ENCODE results near the gene IRF1. TPM values are rescaled to one million over a fixed set of nuclear protein-coding genes. Genes with fewer than 3 reads are reported as not detected.

The IRF1 gene
- total RNA-seq, 2 donors from 2014 or later = 5.6 to 7.3 TPM

DNA sequence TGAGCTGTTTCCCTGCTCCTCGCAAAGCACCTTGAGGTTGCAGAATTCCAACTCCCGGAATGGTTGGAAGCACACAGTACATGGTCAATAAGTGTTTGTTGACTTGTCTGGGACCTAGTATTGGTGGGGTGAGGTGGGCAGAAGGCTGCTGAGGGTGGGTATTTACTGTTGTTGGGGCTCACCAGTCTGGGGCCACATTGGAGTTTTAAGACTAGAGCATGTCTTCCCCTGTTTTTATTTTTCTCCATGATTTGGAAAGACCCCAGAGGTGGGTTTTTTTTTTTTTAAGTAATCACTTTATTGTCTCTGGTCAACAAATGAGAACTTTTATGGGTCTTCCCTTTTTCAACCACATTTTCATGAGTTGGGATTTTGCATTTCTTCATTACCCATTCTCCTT lies 55.1 kb downstream of the IRF1 start:
- Histone ChIP-seq H3K4me1 (ENCODE audit: control insufficient read depth, insufficient read depth, low read length) (peaks cover 4% of the 10 kb centered on the region), H3K27ac (ENCODE audit: low read depth, low read length) (no peak overlapping the region), H3K36me3 (ENCODE audit: control insufficient read depth, insufficient read depth, low read length) (no peaks in the 10 kb centered on the region), H3K4me3 (ENCODE audit: low read length) (no peak overlapping the region), H3K9ac (ENCODE audit: extremely low read depth, low read length, poor library complexity, severe bottlenecking) (no peak overlapping the region), H3K9me3 (ENCODE audit: control insufficient read depth, low read length) (no peaks in the 10 kb centered on the region), H3K27me3 (ENCODE audit: control insufficient read depth, insufficient read depth, low read length, poor library complexity, severe bottlenecking) (no peaks in the 10 kb centered on the region)
- Mint-ChIP-seq H3K4me1 (peaks cover 23% of the 10 kb centered on the region), H3K4me3 (no peak overlapping the region), H3K36me3 (ENCODE audit: low read depth) (no peaks in the 10 kb centered on the region), H3K27me3 (ENCODE audit: insufficient read depth) (no peaks in the 10 kb centered on the region), H3K27ac (no peak overlapping the region), H3K9me3 (no peaks in the 10 kb centered on the region)
- DNase-seq = no peak
- WGBS, 2 experiments (ENCODE audit: insufficient coverage in 1 of 2, insufficient read length in 1 of 2) = 94% methylated on average over 2 of the region's 2 CpGs; no CpG with 5 or more reads in 1 of the 2 experiments
- TF ChIP-seq, protein P1, sequence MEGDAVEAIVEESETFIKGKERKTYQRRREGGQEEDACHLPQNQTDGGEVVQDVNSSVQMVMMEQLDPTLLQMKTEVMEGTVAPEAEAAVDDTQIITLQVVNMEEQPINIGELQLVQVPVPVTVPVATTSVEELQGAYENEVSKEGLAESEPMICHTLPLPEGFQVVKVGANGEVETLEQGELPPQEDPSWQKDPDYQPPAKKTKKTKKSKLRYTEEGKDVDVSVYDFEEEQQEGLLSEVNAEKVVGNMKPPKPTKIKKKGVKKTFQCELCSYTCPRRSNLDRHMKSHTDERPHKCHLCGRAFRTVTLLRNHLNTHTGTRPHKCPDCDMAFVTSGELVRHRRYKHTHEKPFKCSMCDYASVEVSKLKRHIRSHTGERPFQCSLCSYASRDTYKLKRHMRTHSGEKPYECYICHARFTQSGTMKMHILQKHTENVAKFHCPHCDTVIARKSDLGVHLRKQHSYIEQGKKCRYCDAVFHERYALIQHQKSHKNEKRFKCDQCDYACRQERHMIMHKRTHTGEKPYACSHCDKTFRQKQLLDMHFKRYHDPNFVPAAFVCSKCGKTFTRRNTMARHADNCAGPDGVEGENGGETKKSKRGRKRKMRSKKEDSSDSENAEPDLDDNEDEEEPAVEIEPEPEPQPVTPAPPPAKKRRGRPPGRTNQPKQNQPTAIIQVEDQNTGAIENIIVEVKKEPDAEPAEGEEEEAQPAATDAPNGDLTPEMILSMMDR (conservative IDR thresholded peaks at IDR 0.05) = no peak

DNA sequence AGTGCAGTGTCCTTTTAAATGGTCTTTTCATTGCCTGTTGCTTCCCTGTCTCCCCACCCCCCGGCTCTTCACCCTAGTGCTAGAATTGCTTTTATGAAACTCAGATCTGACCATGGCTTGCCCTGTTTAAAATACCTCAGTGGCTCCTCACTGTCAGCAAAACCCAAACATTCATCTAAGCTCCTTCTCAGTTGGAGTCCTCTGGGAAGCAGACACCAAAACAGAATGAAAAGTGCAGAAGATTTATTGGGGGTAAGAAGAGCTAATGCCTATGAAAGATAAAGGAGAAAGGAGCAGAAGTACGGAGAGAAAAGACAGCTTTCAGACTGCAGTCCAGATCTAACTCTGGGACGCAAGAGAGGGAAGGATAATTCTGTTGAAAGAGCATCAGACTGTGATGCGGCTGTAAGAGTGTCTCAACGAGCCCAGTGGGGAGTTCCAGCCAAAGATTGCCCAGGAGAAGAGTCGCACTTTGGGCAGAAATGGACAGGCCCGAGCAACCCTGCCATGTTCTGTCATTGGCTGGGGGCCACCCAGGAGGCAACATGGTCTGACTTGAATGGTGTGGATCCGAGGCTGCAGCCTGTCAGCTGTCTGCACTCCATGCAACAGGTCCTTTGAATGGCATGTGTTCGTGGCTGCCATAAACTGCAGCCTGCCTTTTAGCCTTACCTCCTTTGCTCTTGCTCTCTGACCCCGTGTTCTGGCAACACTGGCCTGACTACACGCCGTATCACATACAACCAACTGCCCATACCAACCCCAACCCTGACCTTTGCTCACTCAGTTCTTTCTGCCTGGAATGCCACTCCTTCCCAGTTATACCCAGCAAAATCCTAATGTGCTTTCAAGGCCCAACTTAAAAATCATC lies 55.9 kb downstream of the IRF1 start:
- H3K9me3 ChIP-seq (ENCODE audit: control insufficient read depth, low read length) = no peaks in the 10 kb centered on the region
- 72 to 84% methylated on average over 12 of the region's 12 CpGs for WGBS, 2 experiments (ENCODE audit: insufficient coverage in 1 of 2, insufficient read length in 1 of 2)
- no peak overlapping the region for H3K27ac ChIP-seq (ENCODE audit: low read depth, low read length)
- TF ChIP-seq, protein P1 (conservative IDR thresholded peaks at IDR 0.05) = no peak
- H3K9ac ChIP-seq (ENCODE audit: extremely low read depth, low read length, poor library complexity, severe bottlenecking) = no peak overlapping the region
- Mint-ChIP-seq H3K9me3 (no peaks in the 10 kb centered on the region), H3K4me3 (no peak overlapping the region), H3K4me1 (peaks cover 23% of the 10 kb centered on the region), H3K27me3 (ENCODE audit: insufficient read depth) (peaks cover 2% of the 10 kb centered on the region), H3K36me3 (ENCODE audit: low read depth) (no peaks in the 10 kb centered on the region), H3K27ac (no peak overlapping the region)
- no peaks in the 10 kb centered on the region for H3K27me3 ChIP-seq (ENCODE audit: control insufficient read depth, insufficient read depth, low read length, poor library complexity, severe bottlenecking)
- peaks cover 4% of the 10 kb centered on the region for H3K4me1 ChIP-seq (ENCODE audit: control insufficient read depth, insufficient read depth, low read length)
- DNase-seq = no peak
- H3K36me3 ChIP-seq (ENCODE audit: control insufficient read depth, insufficient read depth, low read length) = no peaks in the 10 kb centered on the region
- H3K4me3 ChIP-seq (ENCODE audit: low read length) = no peak overlapping the region

DNA sequence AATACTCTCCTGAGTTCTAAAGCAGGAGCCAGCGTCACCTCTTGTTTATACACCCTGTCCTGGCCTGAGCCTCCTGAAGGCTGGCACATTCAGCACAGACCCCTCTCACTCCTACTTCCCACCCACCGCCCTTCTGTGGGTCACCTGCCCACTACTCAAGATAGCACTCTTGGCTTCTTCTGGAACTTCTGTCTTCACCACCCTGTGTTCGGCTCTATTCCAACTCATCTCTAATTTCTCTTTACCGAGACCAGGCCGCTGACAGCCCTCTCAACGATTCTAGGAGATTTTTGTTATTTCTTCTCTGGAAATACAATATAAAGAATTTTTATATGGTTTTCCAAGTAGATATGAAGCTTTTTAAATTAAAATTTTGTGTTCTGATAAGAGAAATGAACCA lies 57.4 kb downstream of the IRF1 start:
- Histone ChIP-seq H3K9ac (ENCODE audit: extremely low read depth, low read length, poor library complexity, severe bottlenecking) (no peak overlapping the region), H3K9me3 (ENCODE audit: control insufficient read depth, low read length) (no peaks in the 10 kb centered on the region), H3K27ac (ENCODE audit: low read depth, low read length) (no peak overlapping the region), H3K4me1 (ENCODE audit: control insufficient read depth, insufficient read depth, low read length) (peaks cover 4% of the 10 kb centered on the region), H3K4me3 (ENCODE audit: low read length) (no peak overlapping the region), H3K36me3 (ENCODE audit: control insufficient read depth, insufficient read depth, low read length) (no peaks in the 10 kb centered on the region), H3K27me3 (ENCODE audit: control insufficient read depth, insufficient read depth, low read length, poor library complexity, severe bottlenecking) (no peaks in the 10 kb centered on the region)
- 89 to 100% methylated on average over 2 to 6 of the region's 6 CpGs for WGBS, 2 experiments (ENCODE audit: insufficient coverage in 1 of 2, insufficient read length in 1 of 2)
- Mint-ChIP-seq H3K36me3 (ENCODE audit: low read depth) (no peaks in the 10 kb centered on the region), H3K4me3 (no peak overlapping the region), H3K27me3 (ENCODE audit: insufficient read depth) (peaks cover 2% of the 10 kb centered on the region), H3K27ac (no peak overlapping the region), H3K4me1 (peaks cover 30% of the 10 kb centered on the region), H3K9me3 (no peaks in the 10 kb centered on the region)
- DNase-seq = peak; percentile 11
- TF ChIP-seq, protein P1 (conservative IDR thresholded peaks at IDR 0.05) = no peak

Data from endodermal cell (in vitro differentiated cells).